ENCODE data around the gene MMADHC. TPM values are rescaled to one million over a fixed set of nuclear protein-coding genes. Genes with fewer than 3 reads are reported as not detected.

The MMADHC gene
- total and polyA plus RNA-seq, 9 of the 15 experiments (the other 6 are each of a cell fraction or from before 2014, with no cell fraction given), result 187 to 850 (median 271) TPM

- ATAC-seq (no peak), DNase-seq (ENCODE audit: extremely low read depth in 1 of 4, low spot score in 3 of 4) (no peak), FAIRE-seq (no peak)
- Histone ChIP-seq H3K27me3 (ENCODE audit: control insufficient read depth in 2 of 2, insufficient read depth in 2 of 2, low read length in 2 of 2) (no peaks in the 10 kb centered on the region), H2AFZ (ENCODE audit: low read depth, low read length) (no peak overlapping the region), H3K4me1 (replicated peaks in 1 of 2; ENCODE audit: control insufficient read depth in 2 of 2, insufficient read depth in 2 of 2, low read length in 2 of 2) (no peaks in the 10 kb centered on the region), H3K9me1 (ENCODE audit: control insufficient read depth, insufficient read depth, low read length) (no peaks in the 10 kb centered on the region), H3K9me3 (replicated peaks; ENCODE audit: control insufficient read depth, insufficient read depth, low read depth, low read length) (no peaks in the 10 kb centered on the region), H4K20me1 (replicated peaks; ENCODE audit: control insufficient read depth, insufficient read depth, low read length) (no peaks in the 10 kb centered on the region), H3K9ac (ENCODE audit: insufficient read depth in 1 of 2, low read depth in 2 of 2, low read length in 2 of 2) (no peak overlapping the region), H3K36me3 (ENCODE audit: control insufficient read depth, insufficient read depth, low read length) (peaks cover 96% of the 10 kb centered on the region), H3K4me3 (no peak overlapping the region), H3K27ac (ENCODE audit: extremely low read depth, low read depth, low read length) (no peak overlapping the region), H3K4me2 (ENCODE audit: insufficient read depth, low read length) (no peak overlapping the region), H3K79me2 (ENCODE audit: control insufficient read depth, insufficient read depth, low read length) (peaks cover 7% of the 10 kb centered on the region; the same call in 1 of the 3 replicates)
- intact Hi-C loops (cut with micrococcal nuclease), result no loop called here
- BruUV-seq (replicated peaks), result no TSS peak
- TF ChIP-seq FOXM1 (IDR thresholded peaks at IDR 0.05; ENCODE audit: low read depth) (no peak), FOXM1 (CRISPR knock-in tag; IDR thresholded peaks at IDR 0.05; ENCODE audit: low read depth) (no peak), MAFK (IDR thresholded peaks at IDR 0.05; ENCODE audit: low read length) (peak; percentile 86), C11orf30 (IDR thresholded peaks at IDR 0.05; ENCODE audit: low read depth) (peak; percentile 96), ZNF3 (CRISPR knock-in tag; IDR thresholded peaks at IDR 0.05) (no peak), ZNF316 (IDR thresholded peaks at IDR 0.05) (peak; percentile 98), MAFG (tag; conservative IDR thresholded peaks at IDR 0.05) (peak; percentile 91), MAFF (IDR thresholded peaks at IDR 0.05; ENCODE audit: low read length) (peak; percentile 86; the same call in 1 of the 2 replicates)
- in situ Hi-C loops (cut with MboI), result no loop called here
- WGBS (ENCODE audit: insufficient coverage, low coverage, missing lambda C conversion rate), result 90% methylated on average over 2 of the region's 2 CpGs
- ChIA-PET CTCF (ENCODE audit: low intra/inter-chr PET ratio) (no interaction called here), POLR2A (interaction anchor here (0.6 to 3.2 kb wide), 2 partner anchors 11 to 112 kb away, joined by 3 to 10 read pairs; partner anchors contain the start of gene MMADHC)
Measured at GRCh38 chr2:149575752-149576151, 11.8 kb downstream of the MMADHC start.

DNA sequence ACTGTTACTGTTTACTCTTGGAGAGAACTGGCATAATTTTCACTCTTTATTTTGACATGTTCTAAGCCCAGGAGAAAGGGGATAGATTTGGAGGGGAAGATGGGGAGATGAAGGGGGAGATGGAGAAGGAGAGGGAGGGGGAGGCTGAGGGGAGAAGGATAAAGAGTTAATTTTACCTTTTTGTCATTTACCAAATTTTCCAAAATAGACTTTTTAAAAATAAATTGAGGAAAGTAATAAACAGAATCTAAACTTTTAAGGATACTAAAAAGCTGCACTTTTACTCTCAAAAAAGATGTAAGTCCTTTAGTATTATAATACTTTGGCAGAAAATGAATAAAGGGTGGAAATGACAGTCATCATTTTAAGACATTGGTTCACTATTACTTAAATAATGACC lies 12.3 kb downstream of the MMADHC start:
- Histone ChIP-seq H3K36me3 (ENCODE audit: control insufficient read depth, insufficient read depth, low read length) (peaks cover 95% of the 10 kb centered on the region), H3K9me3 (replicated peaks; ENCODE audit: control insufficient read depth, insufficient read depth, low read depth, low read length) (no peaks in the 10 kb centered on the region), H3K4me2 (ENCODE audit: insufficient read depth, low read length) (no peak overlapping the region), H3K79me2 (ENCODE audit: control insufficient read depth, insufficient read depth, low read length) (0 out of 3 replicates have a peak, but pooled peaks cover 3% of the 10 kb centered on the region), H3K4me1 (replicated peaks in 1 of 2; ENCODE audit: control insufficient read depth in 2 of 2, insufficient read depth in 2 of 2, low read length in 2 of 2) (no peaks in the 10 kb centered on the region), H3K27me3 (ENCODE audit: control insufficient read depth in 2 of 2, insufficient read depth in 2 of 2, low read length in 2 of 2) (no peaks in the 10 kb centered on the region), H4K20me1 (replicated peaks; ENCODE audit: control insufficient read depth, insufficient read depth, low read length) (no peaks in the 10 kb centered on the region), H3K9me1 (ENCODE audit: control insufficient read depth, insufficient read depth, low read length) (no peaks in the 10 kb centered on the region), H3K9ac (ENCODE audit: insufficient read depth in 1 of 2, low read depth in 2 of 2, low read length in 2 of 2) (no peak overlapping the region), H2AFZ (ENCODE audit: low read depth, low read length) (no peak overlapping the region), H3K27ac (ENCODE audit: extremely low read depth, low read depth, low read length) (no peak overlapping the region), H3K4me3 (no peak overlapping the region)
- in situ Hi-C loops (cut with MboI) (no loop called here), intact Hi-C loops (cut with micrococcal nuclease) (no loop called here)
- FAIRE-seq (no peak), DNase-seq (ENCODE audit: extremely low read depth in 1 of 4, low spot score in 3 of 4) (no peak), ATAC-seq (no peak)
- CTCF ChIA-PET (ENCODE audit: low intra/inter-chr PET ratio), result no interaction called here
- TF ChIP-seq HNRNPK (IDR thresholded peaks at IDR 0.05; ENCODE audit: low read depth, low read length, poor library complexity, severe bottlenecking) (peak; percentile 46), ESRRB (CRISPR knock-in tag; IDR thresholded peaks at IDR 0.05; ENCODE audit: borderline replicate concordance) (no peak), POLR2AphosphoS5 (IDR thresholded peaks at IDR 0.05; ENCODE audit: control insufficient read depth, insufficient read depth, low read depth, low read length) (no peak), ZNF395 (CRISPR knock-in tag; IDR thresholded peaks at IDR 0.05) (no peak), GATAD2B (IDR thresholded peaks at IDR 0.05; ENCODE audit: borderline replicate concordance) (no peak), ZNF436 (CRISPR knock-in tag; IDR thresholded peaks at IDR 0.05) (no peak), ZNF444 (CRISPR knock-in tag; IDR thresholded peaks at IDR 0.05) (no peak), KAT7 (CRISPR knock-in tag; IDR thresholded peaks at IDR 0.05; ENCODE audit: borderline replicate concordance) (no peak), PCBP1 (IDR thresholded peaks at IDR 0.05; ENCODE audit: low read depth, low read length, poor library complexity, severe bottlenecking) (peak; percentile 53)
- POLR2A ChIA-PET, result interaction anchor here (3.2 kb wide), 1 partner anchor 12 kb away, joined by 10 read pairs; the partner anchor contains the start of gene MMADHC
- BruUV-seq (replicated peaks), result no TSS peak

All from K562 (cell line).